Prostate gland (tissue), 1 donor: ENCODE data around the gene DUOX2.

Experiments used
- POLR2A ChIP-seq: fragments of 450-650 bp; IDR thresholded peaks from one replicate; pipeline ENCODE4 v1.6.1; 2016; ENCODE audit warnings: antibody characterized with exemption, mild to moderate bottlenecking
- POLR2AphosphoS5 ChIP-seq: sonication (generic); formaldehyde crosslinking; IDR thresholded peaks from one replicate; pipeline ENCODE4 v1.6.1; 2017; ENCODE audit warnings: antibody characterized with exemption

- TF ChIP-seq POLR2A (no peak), POLR2AphosphoS5 (no peak)
Observed at GRCh38 chr15:45130291-45131000, 16.5 kb upstream of the DUOX2 start.
